IPS-15b (cell line): Measurements from ENCODE around the gene LY6G6F.

Experiments
- H3K27me3 ChIP-seq: one replicate; pipeline ENCODE4 v1.6.1; 2013; ENCODE audit warnings: low read length; ENCODE audit not compliant: control insufficient read depth, insufficient read depth
- H3K36me3 ChIP-seq: one replicate; pipeline ENCODE4 v1.6.1; 2013; ENCODE audit warnings: low read length; ENCODE audit not compliant: control insufficient read depth, insufficient read depth
- H3K4me1 ChIP-seq: one replicate; pipeline ENCODE4 v1.6.1; 2013; ENCODE audit warnings: mild to moderate bottlenecking, low read length; ENCODE audit not compliant: control insufficient read depth, insufficient read depth
- H3K4me3 ChIP-seq: one replicate; pipeline ENCODE4 v1.5.1; 2013; ENCODE audit warnings: low read depth, low read length
- H3K9ac ChIP-seq: one replicate; pipeline ENCODE4 v1.6.1; 2013; ENCODE audit warnings: low read depth, mild to moderate bottlenecking, low read length
- H3K9me3 ChIP-seq: one replicate; pipeline ENCODE4 v1.6.1; 2013; ENCODE audit warnings: mild to moderate bottlenecking, low read length; ENCODE audit not compliant: control insufficient read depth, insufficient read depth

The LY6G6F gene, protein sequence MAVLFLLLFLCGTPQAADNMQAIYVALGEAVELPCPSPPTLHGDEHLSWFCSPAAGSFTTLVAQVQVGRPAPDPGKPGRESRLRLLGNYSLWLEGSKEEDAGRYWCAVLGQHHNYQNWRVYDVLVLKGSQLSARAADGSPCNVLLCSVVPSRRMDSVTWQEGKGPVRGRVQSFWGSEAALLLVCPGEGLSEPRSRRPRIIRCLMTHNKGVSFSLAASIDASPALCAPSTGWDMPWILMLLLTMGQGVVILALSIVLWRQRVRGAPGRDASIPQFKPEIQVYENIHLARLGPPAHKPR

DNA sequence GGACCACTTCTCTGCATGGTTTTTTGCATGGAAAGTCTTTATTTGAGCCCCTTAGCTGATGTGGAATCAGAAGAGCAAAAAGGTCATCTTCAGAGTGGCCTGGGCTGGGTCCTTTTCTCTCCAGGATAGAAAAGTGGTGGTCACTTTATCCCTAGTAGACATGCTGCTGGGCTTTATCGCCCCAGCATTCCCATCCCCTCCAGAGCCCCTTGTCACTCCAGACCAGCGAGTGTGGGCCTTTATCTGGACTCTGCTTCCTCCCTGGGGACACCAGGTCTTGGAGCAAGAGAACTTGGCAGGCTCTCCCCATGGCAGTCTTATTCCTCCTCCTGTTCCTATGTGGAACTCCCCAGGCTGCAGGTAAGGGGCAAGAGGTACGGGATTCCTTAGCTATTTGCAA, at the start of gene LY6G6F:
Gene LY6G6F (plus strand): TSS at position 268 of the 400 bp plus-strand sequence. CDS start 41 bp downstream, at position 309.
- H3K9me3 ChIP-seq, result no peaks in the 10 kb centered on the region
- H3K4me3 ChIP-seq, result no peak within 1 kb of the TSS

DNA sequence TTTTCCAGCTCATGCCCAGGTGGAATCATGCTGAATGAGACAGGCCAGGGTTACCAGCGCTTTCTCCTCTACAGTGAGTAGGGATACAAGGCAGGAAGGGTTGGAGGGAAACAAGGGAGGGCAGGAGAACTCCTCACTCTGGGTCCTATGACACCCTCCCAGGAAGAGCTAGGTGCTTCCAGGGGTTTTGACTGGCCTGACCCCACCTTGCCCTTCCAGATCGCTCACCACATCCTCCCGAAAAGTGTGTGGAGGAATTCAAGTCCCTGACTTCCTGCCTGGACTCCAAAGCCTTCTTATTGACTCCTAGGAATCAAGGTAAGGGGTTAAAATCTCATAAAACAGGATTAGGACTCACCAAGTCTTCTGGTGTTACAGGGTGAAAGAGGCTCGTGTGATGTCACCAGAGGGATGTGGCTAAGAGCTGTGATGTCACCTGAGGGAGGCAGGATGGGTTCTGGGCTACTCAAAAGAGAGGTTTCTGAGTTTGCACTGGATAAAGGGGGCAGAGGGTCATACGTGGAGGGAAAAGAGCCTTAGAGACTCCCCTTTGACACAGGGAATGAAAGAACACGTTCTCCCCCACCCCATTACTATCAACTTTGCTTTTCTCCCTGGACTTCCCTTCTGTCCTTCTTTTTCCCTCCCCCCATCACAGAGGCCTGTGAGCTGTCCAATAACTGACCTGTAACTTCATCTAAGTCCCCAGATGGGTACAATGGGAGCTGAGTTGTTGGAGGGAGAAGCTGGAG, 49.1 kb upstream of the LY6G6F start:
- Histone ChIP-seq H3K4me3 (no peak overlapping the region), H3K4me1 (no peaks in the 10 kb centered on the region), H3K9me3 (no peaks in the 10 kb centered on the region), H3K9ac (no peak overlapping the region), H3K27me3 (no peaks in the 10 kb centered on the region), H3K36me3 (peaks cover 14% of the 10 kb centered on the region)

More for the DNA sequence above, at the start of gene LY6G6F:
- peaks cover 2% of the 10 kb centered on the region for H3K4me1 ChIP-seq
- H3K27me3 ChIP-seq, result no peaks in the 10 kb centered on the region
- peaks cover 3% of the 10 kb centered on the region for H3K36me3 ChIP-seq
- H3K9ac ChIP-seq, result no peak within 1 kb of the TSS

DNA sequence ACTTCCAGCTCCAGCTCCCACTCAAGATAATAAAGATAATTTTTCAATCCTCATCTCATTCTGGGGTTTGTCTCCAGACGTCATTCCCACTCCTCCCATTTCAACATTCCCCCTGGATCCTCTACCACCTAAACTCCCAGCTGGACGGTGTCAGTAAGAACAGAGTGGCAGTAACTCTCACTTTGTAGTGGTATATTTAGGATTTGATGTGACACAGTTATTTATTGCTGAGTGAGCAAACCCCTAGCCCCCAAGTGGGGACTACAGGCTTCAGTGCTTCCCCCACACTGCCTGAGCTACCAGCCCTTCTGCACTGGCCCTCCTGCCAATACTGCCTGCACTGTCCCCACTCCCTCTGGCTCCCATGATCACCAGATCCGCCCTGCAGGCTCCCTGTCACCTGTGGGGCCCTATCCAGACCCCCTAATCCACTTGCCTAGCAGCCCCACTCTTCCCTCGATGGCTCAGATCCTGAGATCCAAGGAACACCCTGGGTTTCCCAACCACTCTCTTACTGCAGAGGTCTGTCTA, 48.4 kb upstream of the LY6G6F start:
- no peaks in the 10 kb centered on the region for H3K9me3 ChIP-seq
- no peaks in the 10 kb centered on the region for H3K4me1 ChIP-seq
- no peak overlapping the region for H3K4me3 ChIP-seq
- no peak overlapping the region for H3K9ac ChIP-seq
- H3K27me3 ChIP-seq, result no peaks in the 10 kb centered on the region
- H3K36me3 ChIP-seq, result peaks cover 15% of the 10 kb centered on the region

DNA sequence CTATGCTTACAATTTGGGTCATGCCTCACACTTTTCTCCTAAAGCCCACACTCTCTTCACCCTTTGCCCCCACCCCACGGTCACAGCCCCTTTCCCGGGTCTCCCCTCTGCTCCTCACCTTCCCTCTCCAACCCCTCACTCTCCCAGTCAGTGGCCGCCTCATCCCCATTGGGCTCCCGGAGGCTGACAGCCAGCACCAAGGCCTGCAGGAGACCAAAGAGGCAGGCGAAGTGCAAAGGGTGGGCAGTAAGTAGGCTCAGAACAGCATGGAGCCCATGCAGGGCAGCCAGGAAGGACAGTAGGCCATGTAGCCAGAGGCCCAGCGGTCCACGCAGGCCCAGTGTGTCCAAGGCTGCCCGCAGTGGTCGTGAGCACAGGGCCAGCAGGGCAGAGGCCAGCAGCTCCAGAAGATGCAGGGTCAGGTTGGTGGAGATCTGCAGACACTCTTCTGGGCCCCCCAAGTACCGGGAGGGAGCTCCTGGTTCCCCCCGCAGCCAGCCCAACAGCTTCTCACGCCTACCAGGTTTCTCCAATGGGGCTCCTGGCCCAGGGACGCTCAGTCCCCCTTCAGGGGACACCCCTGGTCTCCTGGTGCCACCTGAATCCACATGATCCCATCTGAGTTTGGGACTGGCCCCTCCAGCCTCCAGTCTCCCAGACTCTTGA, 47.5 kb upstream of the LY6G6F start:
- Histone ChIP-seq H3K4me1 (peaks cover 2% of the 10 kb centered on the region), H3K4me3 (peak overlapping the region; percentile 92), H3K9ac (no peak overlapping the region), H3K27me3 (no peaks in the 10 kb centered on the region), H3K9me3 (no peaks in the 10 kb centered on the region), H3K36me3 (peaks cover 18% of the 10 kb centered on the region)

DNA sequence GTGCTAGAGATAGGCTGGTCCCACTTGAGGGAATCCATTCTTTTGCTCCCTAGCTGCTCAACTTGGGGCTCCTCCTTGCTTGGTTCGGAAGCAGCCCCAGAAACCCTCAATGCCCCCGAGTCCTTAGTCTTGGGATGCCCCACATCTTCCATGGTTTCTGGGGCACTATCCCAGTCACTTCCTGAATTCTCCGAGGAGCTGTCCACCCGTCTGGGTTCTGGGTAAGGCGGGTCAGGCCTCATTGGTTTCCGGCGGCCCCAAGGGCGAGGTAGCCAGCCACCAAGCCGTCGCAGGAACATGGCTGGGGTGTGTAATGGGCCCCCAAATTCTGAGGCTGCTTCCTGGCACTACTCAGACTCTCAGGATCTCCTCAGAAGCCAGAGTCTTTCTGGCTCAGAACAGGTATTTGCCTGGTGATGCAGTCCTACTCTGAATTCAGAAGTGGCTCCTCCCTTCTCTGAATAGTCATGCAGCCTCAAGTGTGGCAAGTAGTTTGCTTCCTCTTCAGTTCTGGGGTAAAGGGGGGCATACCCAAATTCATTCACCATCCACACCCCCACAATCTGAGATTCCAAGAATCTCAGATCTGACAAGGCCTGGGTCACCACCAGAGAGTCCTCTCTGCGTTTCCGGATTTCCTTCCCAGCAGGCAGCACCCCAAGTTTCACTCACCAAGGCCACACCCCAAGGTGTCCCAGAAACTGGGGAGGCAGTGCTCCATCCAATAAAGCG, 46.9 kb upstream of the LY6G6F start:
- Histone ChIP-seq H3K4me3 (peak overlapping the region; percentile 92), H3K4me1 (peaks cover 3% of the 10 kb centered on the region), H3K9ac (peak overlapping the region; percentile 96), H3K36me3 (peaks cover 18% of the 10 kb centered on the region), H3K27me3 (no peaks in the 10 kb centered on the region), H3K9me3 (no peaks in the 10 kb centered on the region)

DNA sequence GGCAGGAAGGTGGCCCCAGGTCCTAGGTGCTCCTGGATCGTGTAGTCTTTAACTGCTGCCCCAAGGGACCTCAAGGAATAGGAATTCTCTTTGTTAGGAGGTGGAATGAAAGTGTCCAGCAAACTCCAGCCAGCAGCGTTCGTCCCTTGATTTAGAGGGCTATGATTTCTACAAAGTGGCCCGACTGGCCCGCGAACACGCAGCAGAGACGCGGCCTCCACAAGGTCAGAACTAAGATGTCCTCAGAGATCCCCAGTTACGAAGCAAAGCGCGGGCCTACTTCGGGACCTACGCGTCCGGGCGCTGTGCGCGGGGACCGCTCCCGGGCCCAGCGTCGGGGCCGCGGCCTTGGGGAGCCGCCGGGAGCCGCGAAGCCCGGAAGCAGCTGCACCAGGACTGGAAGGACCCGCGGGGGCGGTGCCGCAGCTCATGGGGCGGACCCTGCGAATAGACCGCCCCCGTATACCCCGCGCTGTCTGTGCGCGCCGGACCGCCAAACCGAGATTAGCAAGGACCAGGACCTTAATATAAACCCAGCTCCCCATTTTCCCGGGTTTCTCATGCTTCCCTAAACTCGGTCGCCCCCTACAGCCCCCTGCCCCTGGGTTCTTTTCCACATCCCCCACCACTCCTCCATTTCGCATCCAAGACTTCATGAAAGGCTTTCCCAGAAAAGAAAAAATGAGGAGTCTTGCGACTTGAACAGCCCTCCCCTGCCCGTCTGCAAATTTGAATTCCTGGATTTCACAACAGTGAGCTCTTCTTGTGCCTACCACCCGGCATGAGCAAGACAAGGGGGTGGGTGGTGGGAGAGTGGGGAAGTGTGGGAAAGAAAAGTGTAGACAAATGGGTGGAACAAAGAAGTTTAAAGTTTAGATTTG, 46.0 kb upstream of the LY6G6F start, which contains the start of gene C6orf47:
Gene C6orf47 (minus strand): TSS at position 398 of the 881 bp plus-strand sequence. CDS start 831 bp downstream, outside the sequence.
- Histone ChIP-seq H3K4me1 (peaks cover 3% of the 10 kb centered on the region), H3K4me3 (peak within 1 kb of the TSS; percentile 92), H3K36me3 (peaks cover 18% of the 10 kb centered on the region), H3K27me3 (no peaks in the 10 kb centered on the region), H3K9ac (peak within 1 kb of the TSS; percentile 96), H3K9me3 (no peaks in the 10 kb centered on the region)

DNA sequence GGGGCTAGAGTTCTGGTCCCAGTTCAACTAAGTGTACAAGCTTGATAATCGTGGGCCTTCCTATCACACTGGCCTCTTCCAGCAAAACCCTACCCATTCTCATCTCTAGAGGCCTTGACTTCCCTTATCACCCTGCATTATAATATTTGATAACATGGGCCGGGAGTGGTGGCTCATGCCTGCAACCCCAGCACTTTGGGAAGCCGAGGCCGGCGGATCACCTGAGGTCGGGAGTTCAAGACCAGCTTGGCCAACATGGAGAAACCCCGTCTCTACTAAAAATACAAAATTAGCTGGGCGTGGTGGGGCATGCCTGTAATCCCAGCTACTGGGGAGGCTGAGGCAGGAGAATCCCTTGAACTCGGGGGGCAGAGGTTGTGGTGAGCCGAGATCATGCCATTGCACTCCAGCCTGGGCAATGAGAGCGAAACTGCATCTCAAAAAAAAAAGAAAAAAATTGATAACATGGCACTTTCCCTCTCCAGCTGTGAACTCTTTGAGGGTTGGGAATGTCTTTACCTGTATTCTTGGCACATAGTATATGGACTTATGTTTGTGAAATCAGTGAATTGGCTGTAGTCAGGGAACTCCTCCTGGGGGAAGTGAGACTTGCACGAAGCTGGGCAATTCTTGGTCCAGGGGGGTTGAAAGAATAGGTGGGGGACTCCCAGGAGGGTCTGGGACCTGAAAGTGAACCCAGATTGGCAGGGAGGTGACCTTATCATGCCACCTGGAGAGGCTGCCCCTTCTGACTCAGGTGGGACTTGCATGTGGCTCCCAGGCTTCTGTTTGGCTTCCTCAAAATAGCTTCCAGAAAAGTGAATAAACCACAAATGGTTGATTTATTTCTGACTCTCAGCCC, 45.2 kb upstream of the LY6G6F start:
- Histone ChIP-seq H3K9ac (peak overlapping the region; percentile 65), H3K4me3 (peak overlapping the region; percentile 92), H3K36me3 (peaks cover 18% of the 10 kb centered on the region), H3K9me3 (no peaks in the 10 kb centered on the region), H3K27me3 (no peaks in the 10 kb centered on the region), H3K4me1 (peaks cover 3% of the 10 kb centered on the region)

DNA sequence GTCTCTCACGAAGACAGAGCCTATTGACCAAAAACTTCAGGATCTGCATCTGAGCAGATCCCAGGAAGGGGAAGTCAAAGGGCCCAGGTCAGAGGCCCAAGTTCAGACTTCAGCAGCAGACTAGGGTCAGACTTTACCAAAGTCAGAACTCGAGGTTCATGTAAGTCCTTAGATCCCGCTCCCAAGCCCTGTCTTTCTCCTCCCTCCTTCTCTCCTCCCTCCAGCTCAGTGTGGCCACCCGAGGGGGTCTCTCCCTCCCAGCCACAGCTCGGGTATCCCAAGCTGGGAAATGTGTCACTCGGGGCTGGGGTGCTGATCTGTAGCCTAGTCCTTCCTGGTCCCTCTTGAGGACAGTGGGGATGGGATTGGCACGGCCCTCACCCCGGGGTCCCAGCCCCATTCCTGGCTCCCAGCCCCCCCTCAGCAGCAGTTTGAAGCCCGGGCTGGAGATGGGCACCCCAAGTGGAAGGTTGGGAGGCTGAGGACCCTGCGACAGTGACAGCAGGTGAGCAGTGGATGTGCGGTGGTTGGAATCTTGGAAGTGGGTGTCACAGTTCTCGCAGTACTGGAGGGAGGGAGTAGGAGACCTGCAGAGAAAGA, 44.4 kb upstream of the LY6G6F start:
- no peaks in the 10 kb centered on the region for H3K27me3 ChIP-seq
- no peak overlapping the region for H3K4me3 ChIP-seq
- peaks cover 3% of the 10 kb centered on the region for H3K4me1 ChIP-seq
- no peaks in the 10 kb centered on the region for H3K9me3 ChIP-seq
- H3K9ac ChIP-seq, result no peak overlapping the region
- peaks cover 18% of the 10 kb centered on the region for H3K36me3 ChIP-seq

DNA sequence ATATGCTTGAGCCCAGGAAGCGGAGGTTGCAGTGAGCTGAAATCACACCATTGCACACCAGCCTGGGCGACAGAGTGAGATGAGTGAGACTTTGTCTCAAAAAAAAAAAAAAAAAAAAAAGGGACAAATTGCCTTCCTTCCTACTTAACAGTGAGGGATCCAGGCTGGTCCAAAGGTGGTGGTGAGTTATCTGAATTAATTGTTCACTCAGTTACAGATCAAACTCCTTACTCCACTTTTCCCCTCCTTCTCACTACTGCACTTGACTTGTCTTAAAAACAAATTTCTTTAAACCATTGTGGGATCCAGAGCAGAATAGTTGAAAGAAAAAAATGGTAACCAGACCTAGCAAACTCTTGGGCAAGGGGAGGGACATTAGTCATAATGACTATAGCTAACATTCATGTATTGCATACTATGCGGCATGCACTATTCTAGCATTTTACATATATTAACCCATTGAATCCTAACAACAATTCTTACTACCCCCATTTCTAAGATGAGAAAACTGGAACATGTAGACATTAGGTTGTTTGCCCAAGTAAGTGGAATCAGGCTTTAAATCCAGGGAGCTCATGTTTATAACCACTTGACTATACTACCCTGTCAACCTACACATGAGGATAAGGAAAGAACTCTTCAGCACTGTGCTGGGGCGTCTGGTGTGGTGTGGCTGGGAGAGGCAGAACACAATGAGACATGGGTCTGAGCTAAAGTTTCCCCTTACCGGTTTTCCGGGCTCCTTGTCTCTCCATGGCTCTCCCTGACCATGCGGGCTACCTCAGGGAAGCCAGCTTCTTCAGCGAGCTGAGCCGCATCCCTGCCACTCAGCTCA, 43.3 kb upstream of the LY6G6F start:
- Histone ChIP-seq H3K9ac (no peak overlapping the region), H3K36me3 (peaks cover 26% of the 10 kb centered on the region), H3K4me3 (peak overlapping the region; percentile 97), H3K9me3 (no peaks in the 10 kb centered on the region), H3K27me3 (no peaks in the 10 kb centered on the region), H3K4me1 (peaks cover 3% of the 10 kb centered on the region)
